Measurements from ENCODE around the gene DOCK1.

- TF ChIP-seq POLR2A (IDR thresholded peaks at IDR 0.05; ENCODE audit: low read depth, low read length), result no peak
- TF ChIP-seq TAF1 (IDR thresholded peaks at IDR 0.05; ENCODE audit: low read depth, low read length), result no peak
- TF ChIP-seq POLR2AphosphoS5 (IDR thresholded peaks at IDR 0.05; ENCODE audit: low read depth, low read length), result no peak
- no peak for TF ChIP-seq SPI1 (IDR thresholded peaks at IDR 0.05; ENCODE audit: low read depth, low read length)
These were observed 243.6 kb downstream of the DOCK1 start for GRCh38 chr10:127148933-127149220.

Data from GM12891 (cell line).